Measurements from ENCODE around the gene PIGU.
"Not testable (repeated sequence)": the region's sequence is repeated elsewhere in the genome, so short reads cannot be mapped to it uniquely, and the experiment has no call there.

The PIGU gene, protein sequence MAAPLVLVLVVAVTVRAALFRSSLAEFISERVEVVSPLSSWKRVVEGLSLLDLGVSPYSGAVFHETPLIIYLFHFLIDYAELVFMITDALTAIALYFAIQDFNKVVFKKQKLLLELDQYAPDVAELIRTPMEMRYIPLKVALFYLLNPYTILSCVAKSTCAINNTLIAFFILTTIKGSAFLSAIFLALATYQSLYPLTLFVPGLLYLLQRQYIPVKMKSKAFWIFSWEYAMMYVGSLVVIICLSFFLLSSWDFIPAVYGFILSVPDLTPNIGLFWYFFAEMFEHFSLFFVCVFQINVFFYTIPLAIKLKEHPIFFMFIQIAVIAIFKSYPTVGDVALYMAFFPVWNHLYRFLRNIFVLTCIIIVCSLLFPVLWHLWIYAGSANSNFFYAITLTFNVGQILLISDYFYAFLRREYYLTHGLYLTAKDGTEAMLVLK
- 10.9 reads per million, percentile 33 among the genes with 10 or more reads in this experiment for total RNA-seq

DNA sequence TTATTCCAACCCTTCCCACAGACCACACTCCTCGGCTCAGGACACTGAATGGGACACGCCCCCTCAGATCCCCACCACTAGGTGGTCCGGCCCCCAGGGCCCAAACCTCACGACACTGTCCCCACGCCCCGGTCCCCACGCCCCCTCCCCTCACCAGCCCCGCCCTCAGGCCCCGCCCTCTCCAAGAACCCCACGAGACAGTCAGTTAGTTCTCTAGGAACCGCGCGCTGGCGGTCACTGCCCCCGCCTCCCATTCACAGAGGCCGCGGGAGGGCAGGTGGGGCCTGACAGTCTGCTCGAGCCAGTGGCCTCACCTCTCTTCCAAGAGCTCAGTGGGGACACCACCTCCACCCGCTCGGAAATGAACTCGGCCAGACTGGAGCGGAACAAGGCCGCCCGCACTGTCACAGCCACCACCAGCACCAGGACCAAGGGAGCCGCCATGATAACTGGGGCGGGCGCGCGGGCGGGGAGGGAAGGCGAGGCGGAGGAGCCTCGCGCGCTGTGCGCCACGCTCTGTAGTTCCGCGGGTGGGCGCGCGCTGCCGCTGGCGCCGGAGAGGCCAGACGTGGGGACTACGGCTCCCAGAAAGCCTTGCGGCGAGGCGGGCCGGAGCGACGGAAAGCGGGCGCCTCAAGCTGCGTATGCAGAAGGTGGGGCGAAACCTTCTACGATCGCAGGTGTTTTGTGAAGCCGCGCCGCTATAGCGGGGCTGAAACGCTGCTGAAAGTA, at the start of gene PIGU:
TSS of gene PIGU (minus strand) at position 451 of the 732 bp plus-strand sequence. CDS start at position 444, 7 bp downstream.
- peak; percentile 95 for DNase-seq

DNA sequence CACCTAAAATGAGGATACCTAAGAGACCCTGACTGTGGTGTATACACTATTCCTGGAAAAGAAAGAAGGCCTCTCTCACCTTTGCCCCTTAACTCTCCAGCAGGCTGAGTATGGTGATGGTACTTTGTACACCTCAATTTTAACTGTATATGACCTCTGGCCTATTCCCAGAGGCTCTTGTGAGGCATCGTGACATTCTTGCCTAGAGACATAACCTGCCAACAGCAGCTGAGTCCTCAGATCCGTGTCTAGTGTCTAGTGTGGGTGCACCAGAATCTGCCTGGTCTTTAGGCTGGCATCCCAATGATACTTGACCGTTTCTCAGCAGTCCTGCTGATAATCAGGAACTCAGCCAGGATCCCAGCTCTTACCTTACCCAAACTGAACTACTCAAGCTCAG, 47.3 kb upstream of the PIGU start:
- no peak for DNase-seq

DNA sequence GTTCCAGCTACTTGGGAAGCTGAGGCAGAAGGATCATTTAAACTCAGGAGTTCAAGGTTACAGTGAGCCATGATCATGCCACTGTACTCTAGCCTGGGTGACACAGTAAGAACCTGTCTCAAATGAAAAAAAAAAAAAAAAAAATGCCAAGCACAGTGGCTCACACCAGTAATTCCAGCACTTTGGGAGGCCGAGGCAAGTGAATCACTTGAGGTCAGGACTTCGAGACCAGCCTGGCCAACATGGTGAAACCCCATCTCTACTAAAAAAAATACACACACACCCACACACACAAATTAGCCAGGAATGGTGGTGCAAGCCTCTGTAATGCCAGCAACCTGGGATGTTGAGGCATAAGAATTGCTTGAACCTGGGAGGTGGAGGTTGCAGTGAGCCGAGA, 45.7 kb upstream of the PIGU start:
- not testable (repeated sequence) for DNase-seq

DNA sequence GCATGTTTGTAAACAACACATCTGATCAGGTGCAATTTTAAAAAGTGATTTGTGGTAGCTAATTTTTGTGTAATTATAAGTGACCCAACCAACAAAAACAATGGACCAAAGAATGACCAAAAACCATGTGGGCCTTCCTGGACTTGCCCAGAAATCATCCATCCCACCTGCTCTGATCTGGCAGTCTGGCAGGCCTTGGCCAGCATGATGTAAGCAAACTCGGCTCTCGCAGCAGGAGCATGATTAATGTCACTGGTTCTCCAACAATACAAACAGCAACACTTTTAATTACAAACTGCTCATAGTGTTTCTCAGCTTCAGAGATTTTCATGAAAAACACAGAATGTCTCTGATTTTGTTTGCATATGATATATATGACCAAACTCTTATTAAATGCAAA, 43.4 kb upstream of the PIGU start:
- no peak for DNase-seq

DNA sequence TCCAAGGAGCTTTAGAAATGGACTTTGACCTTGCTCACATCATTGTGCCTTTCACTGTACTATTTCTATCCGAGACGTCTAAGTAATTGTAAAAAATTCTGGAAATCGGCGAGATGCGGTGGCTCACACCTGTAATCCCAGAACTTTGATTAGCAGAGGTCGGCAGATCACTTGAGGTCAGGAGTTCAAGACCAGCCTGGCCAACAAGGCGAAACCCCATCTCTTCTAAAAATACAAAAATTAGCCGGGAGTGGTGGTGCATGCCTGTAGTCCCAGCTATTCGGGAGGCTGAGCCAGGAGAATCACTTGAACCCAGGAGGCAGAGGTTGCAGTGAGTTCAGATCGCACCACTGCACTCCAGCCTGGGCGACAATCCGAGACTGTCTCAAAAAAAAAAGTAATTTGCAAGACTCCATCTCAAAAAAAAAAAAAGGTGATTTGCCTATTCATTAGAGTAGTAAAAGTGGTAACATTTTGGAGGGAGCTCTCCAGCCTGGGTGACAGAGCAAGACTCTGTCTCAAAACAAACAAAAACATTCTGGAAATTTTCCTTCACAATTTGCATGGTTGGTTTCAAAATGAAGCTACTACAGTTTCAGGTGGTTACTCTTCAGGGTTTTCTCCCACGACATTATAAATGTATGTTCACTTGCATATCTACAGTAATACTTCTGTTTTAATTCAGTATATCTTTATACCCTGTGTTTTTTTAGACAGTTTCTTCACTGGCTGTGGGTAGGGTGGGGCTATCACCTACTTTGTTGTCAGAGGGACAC, 42.5 kb upstream of the PIGU start:
- DNase-seq = not testable (repeated sequence)

DNA sequence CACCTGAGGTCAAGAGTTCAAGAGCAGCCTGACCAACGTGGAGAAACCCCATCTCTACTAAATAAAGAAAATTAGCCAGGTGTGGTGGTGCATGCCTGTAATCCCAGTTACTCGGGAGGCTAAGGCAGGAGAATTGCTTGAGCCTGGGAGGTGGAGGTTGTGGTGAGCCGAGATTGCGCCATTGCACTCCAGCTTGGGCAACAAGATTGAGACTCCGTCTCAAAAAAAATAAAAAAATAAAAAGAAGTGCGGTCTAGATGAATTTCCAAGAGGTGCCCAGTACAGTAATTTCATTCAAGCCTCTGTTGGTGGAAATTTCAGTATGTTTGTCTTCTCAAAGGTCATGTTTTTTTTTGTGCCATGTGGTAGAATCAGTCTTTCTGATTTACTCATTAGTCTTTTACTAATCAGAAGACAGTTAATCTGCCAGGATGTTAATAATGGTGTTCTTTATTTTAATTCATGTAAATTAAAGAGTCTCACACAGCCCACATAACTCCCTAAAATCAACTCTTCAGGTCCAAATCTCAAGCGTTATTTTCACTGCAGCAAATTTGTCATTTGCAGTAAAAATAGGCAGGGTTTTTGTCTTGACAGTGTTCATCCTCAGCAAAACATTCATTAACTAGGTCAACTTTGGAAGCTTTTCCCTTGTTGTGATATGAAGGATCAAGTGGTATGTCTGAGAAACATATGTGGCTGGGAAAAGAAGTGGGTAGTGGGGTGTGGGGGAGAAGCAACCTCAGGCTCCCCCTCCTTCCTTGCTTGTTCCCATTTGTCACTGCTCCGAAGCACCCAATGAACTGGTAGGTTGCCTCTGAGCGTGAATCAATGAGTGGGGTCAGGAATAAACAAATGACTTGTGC, 40.6 kb upstream of the PIGU start:
- no peak for DNase-seq

DNA sequence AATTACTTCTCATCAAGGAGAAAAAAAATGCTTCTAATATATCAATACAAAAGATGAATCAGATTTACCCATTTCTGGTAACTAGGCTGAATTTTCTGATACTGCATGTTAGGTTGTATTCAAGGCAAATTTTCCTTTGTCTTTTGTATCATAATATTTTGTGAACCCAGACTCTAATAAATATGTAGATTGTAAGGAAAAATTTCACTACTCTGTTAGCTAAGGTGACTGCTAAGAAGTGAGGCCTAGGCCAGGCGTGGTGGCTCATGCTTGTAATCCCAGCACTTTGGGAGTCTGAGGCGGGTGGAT, 40.0 kb upstream of the PIGU start:
- no peak for DNase-seq

DNA sequence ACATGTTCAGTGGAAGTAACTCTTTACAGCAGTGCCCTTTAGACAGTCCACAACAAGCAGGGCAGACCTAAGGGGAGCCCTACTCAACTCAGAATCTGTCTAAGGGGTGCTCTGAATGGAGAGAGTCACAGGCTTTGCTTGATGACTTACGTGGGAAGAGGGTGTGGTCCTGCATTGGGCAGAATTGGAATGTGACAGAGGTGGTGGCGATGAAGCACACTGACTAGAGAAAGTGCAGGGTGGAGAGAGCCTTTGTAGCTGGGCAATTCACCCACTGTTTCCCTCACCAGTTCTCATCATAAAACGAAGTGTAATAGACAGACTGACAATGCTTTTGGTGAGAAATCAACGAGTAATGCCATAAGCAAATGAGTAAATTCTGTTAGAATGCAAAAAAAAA, 38.5 kb upstream of the PIGU start:
- no peak for DNase-seq

DNA sequence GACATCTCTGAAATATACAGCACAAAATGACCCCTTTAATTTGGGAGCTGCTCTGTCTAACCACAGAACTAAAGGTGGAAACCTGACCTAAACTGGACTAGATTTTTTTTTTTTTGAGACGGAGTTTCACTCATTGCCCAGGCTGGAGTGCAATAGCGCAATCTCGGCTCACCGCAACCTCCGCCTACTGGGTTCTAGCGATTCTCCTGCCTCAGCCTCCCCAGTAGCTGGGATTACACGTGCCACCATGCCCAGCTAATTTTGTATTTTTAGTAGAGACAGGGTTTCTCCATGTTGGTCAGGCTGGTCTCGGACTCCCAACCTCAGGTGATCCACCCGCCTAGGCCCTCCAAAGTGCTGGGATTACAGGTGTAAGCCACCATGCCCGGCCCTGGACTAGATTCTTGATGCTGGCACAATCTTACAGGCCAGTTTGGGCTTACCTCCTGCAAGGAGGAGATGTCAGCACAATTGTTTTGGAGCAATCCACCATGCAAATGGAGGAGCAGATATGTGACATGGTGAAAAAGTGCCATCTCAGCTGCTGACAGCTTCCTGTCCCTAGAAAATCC, 37.1 kb upstream of the PIGU start:
- not testable (repeated sequence) for DNase-seq

DNA sequence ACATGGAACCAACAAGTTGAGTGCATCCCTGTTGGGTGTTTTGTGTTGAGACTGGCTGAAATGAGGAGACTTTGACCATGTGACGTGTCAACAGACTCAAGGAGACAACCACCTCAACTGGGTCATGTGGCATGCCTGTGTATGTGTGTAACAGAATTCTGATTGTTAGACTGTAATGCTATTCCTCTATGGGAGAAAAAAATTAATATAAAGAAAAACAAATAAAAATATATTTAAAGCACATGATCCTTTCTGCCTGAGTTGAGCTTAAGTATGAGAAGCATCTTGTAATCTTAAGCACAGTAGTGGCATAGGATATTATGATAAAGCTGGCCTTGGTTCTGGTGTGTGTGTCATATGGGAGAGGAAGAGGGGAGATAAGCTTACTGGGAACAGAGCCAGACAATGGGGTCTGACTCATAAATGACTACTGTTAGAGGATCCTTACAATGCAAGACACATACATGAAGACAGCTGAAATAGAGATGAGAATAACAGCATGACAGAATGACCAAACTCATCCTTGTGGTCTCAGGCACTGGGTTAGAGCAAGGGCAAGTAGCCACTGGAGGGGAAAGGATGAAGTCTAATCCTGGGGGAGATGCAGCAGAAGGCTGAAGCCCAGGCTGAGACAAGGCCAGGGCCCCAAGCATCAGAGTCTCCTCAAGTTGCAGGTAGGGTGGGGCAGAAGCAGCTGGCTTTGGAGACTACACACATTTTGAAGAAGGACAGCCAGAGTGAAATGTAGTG, 36.5 kb upstream of the PIGU start:
- DNase-seq = no peak

DNA sequence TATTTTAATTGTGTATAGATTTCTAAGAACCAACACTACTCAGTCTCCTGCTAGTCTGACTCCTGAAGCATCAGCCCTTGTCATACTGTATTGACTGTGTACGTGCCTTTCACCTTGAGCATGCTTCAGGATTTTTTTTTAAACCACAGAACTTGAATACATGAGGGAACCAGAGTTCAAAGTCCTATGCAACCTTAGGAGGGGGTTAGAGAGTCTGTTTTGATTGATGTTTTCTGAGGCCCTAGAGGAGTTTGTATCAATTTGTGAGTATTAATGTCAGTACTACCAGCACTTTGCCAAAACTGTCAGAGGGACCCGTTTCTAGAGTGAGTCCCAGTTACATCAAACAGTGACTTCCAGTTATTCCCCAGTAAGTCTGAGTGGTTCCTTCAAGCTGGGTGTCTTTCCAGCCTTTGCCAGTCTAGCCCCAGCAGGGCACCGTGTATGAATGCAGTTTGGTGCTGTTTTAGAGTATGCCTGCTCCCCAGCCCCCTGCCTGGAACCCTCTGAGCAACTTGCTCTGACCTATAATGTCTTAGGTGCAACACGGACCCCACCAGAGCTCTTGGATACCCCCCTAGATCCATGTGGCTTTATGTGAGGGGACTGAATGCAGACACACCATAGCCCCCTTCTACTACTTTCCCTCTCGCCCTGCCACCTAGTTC, 35.8 kb upstream of the PIGU start:
- no peak for DNase-seq

DNA sequence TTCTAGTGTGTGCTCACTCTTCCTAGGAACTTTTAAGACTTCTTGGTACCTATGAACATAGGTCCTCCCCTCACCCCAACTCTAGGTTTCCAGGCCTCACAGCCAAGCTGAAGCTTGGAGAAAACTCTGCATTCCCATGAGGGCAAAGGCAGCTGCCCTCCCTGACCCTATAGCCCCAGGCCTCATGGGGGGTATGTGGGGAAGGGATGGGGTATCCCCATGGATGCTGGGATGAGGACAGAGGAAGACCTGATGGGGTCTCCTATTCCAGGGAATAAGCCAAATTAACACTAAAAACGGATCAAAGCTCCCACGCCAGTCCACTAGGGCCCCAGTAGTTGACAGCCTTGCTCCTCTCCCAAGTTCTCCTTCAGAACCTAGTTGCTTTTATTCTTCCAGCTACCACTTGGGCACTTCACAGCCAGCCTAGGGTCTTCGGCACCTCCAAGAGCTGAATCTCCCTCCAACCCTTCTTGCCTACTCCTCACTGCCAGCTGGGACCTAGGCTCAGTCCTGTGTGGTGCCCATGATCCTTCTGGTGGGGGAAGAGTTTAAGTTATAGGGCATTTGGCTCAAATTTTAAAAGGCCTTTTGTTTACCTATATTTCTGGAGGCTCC, 35.0 kb upstream of the PIGU start:
- DNase-seq = no peak

DNA sequence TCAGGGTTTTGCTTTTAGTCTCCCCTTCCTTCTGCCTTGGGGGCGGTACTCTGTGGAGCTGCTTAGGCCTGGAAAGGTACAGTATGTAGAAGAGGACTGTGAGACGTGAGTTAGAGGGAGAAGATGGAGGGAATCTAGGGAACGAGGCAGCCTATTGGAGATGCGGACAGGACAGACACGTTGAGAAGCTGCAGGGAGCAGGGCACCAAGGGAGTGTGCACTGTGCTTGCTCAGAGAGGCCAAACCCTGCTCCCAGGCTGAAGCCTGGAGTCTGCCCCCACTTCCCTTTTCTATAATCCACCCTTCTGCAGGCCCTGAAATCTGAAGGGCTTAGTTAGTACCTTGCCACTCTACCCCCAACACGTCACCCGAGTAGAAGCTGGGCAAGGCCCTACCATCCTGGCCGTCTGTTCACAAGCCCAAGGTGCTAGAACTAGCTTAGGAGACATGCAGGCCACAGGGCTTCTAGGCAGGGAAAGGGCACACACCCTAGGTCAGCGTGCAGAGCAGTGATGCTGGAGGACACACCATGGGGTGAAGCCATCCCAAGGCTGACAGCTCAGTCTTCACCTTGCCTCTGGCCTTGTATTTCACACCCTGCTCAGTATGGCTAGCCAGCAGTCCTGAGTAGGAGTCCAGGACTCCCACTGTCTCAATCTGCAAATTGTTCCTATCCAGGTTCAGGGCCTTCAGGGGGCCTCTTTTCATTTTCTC, 34.1 kb upstream of the PIGU start:
- DNase-seq = no peak

DNA sequence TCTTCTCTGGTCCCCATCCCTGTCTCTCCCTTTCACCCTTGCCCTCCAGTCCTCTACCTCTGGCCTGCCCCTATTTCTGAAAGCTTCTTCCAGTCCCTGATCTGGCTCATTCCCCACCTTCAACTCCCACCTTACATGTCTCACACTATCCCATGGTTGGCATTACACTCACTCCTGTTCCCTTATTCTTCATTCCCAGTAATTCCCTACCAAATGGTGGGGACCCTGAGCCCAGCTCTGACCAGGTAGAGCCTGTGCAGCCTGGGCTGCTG, 33.6 kb upstream of the PIGU start:
- DNase-seq = no peak

DNA sequence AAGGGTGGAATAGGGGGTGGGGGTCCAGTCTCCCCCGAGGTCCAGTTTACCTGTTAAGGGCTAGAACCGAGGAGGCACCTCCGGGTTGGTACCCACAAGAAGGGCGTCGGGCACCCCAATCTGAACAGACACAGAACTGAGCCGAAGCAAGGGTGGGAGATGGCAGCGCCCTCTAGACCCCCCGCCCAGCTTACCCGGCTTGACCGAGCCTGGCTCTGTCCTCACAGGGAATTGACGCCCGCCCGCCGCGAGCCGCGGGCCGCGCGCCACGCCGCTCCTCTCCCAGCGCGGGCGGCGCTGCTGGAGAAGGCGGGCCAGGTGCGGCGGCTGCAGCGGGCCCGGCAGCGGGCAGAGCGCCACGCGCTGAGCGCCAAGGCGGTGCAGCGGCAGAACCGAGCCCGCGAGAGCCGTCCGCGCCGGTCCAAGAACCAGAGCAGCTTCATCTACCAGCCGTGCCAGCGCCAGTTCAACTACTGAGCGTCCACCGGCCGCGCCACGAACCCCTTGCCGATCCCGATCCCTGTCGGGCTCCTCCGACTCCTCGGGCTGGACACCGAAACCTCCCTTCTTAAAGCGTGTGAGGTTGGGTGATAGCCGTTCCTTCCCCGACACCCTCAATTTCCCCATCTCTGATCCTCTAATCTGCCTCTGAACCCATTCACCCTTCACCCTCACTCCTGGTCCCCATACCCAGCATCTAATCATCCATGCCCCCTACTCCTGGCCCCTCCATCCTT, 33.1 kb upstream of the PIGU start:
- no peak for DNase-seq

DNA sequence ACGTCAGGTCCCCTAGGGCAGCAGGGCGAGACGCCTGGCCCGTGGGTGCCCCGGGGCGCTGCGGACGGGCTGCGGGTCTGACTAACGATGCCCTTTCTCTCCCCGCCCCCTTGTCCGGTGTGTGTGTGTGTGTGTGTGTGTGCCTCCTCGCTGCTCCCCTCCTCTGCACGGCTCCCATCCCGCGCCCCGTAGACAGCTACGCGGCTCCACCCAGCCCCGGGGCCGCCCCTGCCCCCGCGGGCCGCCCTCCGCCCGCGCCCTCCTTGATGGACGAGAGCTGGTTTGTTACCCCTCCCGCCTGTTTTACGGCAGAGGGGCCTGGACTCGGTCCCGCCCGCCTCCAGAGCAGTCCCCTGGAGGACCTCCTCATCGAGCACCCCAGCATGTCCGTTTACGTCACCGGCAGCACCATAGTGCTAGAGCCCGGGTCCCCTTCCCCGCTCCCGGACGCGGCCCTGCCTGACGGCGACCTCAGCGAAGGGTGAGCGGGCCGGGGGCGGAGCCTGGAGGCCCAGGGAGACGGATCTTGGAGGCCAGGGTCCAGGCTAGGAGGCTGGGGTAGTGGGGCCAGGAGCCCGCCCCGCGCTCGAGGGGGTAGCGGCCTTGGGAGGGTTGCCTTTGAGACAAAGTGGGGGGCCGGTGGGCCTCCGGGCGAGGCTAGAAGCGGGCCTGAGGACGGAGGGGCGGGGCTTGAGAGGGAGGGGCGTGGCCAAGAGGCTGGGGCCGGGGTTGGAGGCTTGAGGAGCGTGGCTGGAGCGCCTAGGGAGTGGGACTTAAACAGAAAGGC, 32.3 kb upstream of the PIGU start:
- DNase-seq = peak; percentile 73

DNA sequence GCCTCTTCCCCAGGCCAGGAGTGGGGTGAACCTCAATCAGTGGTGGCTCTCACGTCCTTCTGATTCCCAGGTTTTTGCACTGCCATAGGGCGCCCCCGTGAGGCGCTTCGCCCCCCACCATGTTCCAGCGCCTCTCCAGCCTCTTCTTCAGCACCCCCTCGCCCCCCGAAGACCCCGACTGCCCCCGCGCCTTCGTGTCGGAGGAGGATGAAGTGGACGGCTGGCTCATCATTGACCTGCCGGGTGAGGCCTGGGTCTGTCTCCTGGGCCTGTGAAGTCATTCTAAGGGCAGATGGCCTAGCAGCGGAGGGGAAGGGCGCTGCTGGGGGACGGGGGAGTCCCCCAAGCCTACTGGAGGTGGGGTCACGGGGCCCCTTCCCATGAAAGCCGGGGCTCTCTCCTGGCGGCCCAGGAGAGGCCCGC, 31.7 kb upstream of the PIGU start:
- peak; percentile 48 for DNase-seq
